A549 (cell line): ENCODE data around the gene FGF7.

Experiments used
- CTCF ChIP-seq: fragments of >200 bp; sonication (Bioruptor Twin); formaldehyde crosslinking; IDR thresholded peaks from 3 replicates; pipeline ENCODE4 v1.5.1; 2016
- EHMT2 ChIP-seq: fragments of 200-600 bp; sonication (generic); IDR thresholded peaks from 2 replicates; pipeline ENCODE4 v1.6.1; 2016; ENCODE audit warnings: antibody characterized with exemption, low read depth, mild to moderate bottlenecking, moderate library complexity
- KDM1A ChIP-seq: fragments of 200-600 bp; sonication (generic); IDR thresholded peaks from 2 replicates; pipeline ENCODE4 v1.6.1; 2016; ENCODE audit warnings: low read depth, mild to moderate bottlenecking
- MAX ChIP-seq: IDR thresholded peaks from 2 replicates; pipeline ENCODE4 v1.6.1; 2012
- MAZ ChIP-seq: fragments of 150-350 bp; IDR thresholded peaks from 2 replicates; pipeline ENCODE4 v1.6.1; 2014; ENCODE audit warnings: antibody characterized with exemption, low read depth, low read length, borderline replicate concordance
- POLR2A ChIP-seq: IDR thresholded peaks from 2 replicates; pipeline ENCODE4 v1.6.1; 2012; ENCODE audit warnings: mild to moderate bottlenecking, low read length
- POLR2AphosphoS2 ChIP-seq: conservative IDR thresholded peaks from 2 replicates; pipeline ENCODE4 v1.6.1; 2012; ENCODE audit warnings: low read length, improper control_type of control experiment, inconsistent platforms
- RAD21 ChIP-seq, 2 experiments: fragments of >200 bp in 1 of 2; sonication (Bioruptor Twin) in 1 of 2; formaldehyde crosslinking in 1 of 2; IDR thresholded peaks in 1 of 2; conservative IDR thresholded peaks in 1 of 2; 2 replicates in 1 of 2; 3 replicates in 1 of 2; pipeline ENCODE4 v1.6.1; 2012 to 2018; ENCODE audit warnings: inconsistent platforms in 1 of 2
- SREBF2 ChIP-seq: fragments of 450-650 bp; IDR thresholded peaks from 2 replicates; pipeline ENCODE4 v1.6.1; 2014; ENCODE audit warnings: mild to moderate bottlenecking, moderate library complexity

GRCh38 chr15:49382394-49382793 lies 40.6 kb upstream of the FGF7 start:
- TF ChIP-seq EHMT2: no peak
- TF ChIP-seq CTCF: no peak
- TF ChIP-seq POLR2A: no peak
- no peak for TF ChIP-seq SREBF2
- TF ChIP-seq MAZ: no peak
- TF ChIP-seq MAX: no peak
- no peak for TF ChIP-seq RAD21 (conservative IDR thresholded peaks at IDR 0.05 in 1 of 2, IDR thresholded peaks at IDR 0.05 in 1 of 2)
- TF ChIP-seq POLR2AphosphoS2: no peak
- no peak for TF ChIP-seq KDM1A
